Putamen (tissue), 1 donor: Measurements from ENCODE around the gene FAM174B.

Experiments used
- DNase-seq: peaks from one replicate; pipeline ENCODE4 v3.0.0-alpha.2; 2016; ENCODE audit warnings: low spot score

Gene FAM174B

GRCh38 chr15:92638709-92639365 is 16.7 kb downstream of the FAM174B start:
- DNase-seq: no peak

GRCh38 chr15:92638291-92638708 is 17.3 kb downstream of the FAM174B start:
- no peak for DNase-seq

GRCh38 chr15:92637626-92638025 is 17.9 kb downstream of the FAM174B start:
- DNase-seq: no peak

GRCh38 chr15:92636908-92637481 is 18.6 kb downstream of the FAM174B start:
- DNase-seq: no peak

GRCh38 chr15:92636401-92636907 is 19.1 kb downstream of the FAM174B start:
- no peak for DNase-seq

GRCh38 chr15:92634671-92635201 is 20.8 kb downstream of the FAM174B start:
- DNase-seq: no peak

- DNase-seq: no peak
Observed at GRCh38 chr15:92634060-92634459, 21.5 kb downstream of the FAM174B start.

GRCh38 chr15:92633418-92633817 is 22.2 kb downstream of the FAM174B start:
- DNase-seq: no peak

GRCh38 chr15:92633001-92633400 is 22.6 kb downstream of the FAM174B start:
- no peak for DNase-seq

- DNase-seq: no peak
Observed at GRCh38 chr15:92631721-92632120, 23.9 kb downstream of the FAM174B start.

GRCh38 chr15:92629975-92630626 is 25.5 kb downstream of the FAM174B start:
- no peak for DNase-seq

GRCh38 chr15:92629276-92629974 is 26.1 kb downstream of the FAM174B start:
- DNase-seq: no peak

GRCh38 chr15:92627014-92627413 is 28.6 kb downstream of the FAM174B start:
- no peak for DNase-seq

GRCh38 chr15:92625251-92625980 is 30.2 kb downstream of the FAM174B start:
- DNase-seq: no peak

- DNase-seq: peak; percentile 88
Observed at GRCh38 chr15:92624401-92624991, 31.1 kb downstream of the FAM174B start.

- DNase-seq: no peak
Observed at GRCh38 chr15:92623435-92623834, 32.1 kb downstream of the FAM174B start.

- no peak for DNase-seq
Observed at GRCh38 chr15:92621972-92622533, 33.5 kb downstream of the FAM174B start.

- DNase-seq: no peak
Observed at GRCh38 chr15:92620991-92621390, 34.6 kb downstream of the FAM174B start.

GRCh38 chr15:92619145-92620101 is 36.2 kb downstream of the FAM174B start:
- no peak for DNase-seq
